SK-N-SH treated with all-trans-retinoic acid at 6 μM for 48 hours (cell line): ENCODE results near the gene PRX.

Experiments used
- ATAC-seq: fragments of 200-7000 bp; cut with Tn5 transposase; 3 replicates; pipeline ENCODE4 v1.9.1; 2020; ENCODE audit warnings: mild to moderate bottlenecking, moderate library complexity
- ARNTL ChIP-seq: fragments of 450-650 bp; formaldehyde crosslinking; IDR thresholded peaks from 2 replicates; pipeline ENCODE4 v1.5.0; 2020; ENCODE audit warnings: low read depth, mild to moderate bottlenecking, moderate library complexity, borderline replicate concordance
- CREB5 ChIP-seq: fragments of 250-450 bp; sonication (Bioruptor Pico); IDR thresholded peaks from 2 replicates; pipeline ENCODE4 v1.5.1; 2020; ENCODE audit warnings: low read depth, mild to moderate bottlenecking, moderate library complexity
- CSDC2 ChIP-seq: fragments of 250-450 bp; sonication (Bioruptor Pico); IDR thresholded peaks from 2 replicates; pipeline ENCODE4 v1.5.0; 2020; ENCODE audit warnings: mild to moderate bottlenecking, moderate library complexity
- ESRRG ChIP-seq: fragments of 250-450 bp; sonication (Bioruptor Pico); IDR thresholded peaks from 2 replicates; pipeline ENCODE4 v1.6.1; 2021; ENCODE audit warnings: mild to moderate bottlenecking
- GLIS3 ChIP-seq: fragments of 250-450 bp; sonication (Bioruptor Pico); IDR thresholded peaks from 2 replicates; pipeline ENCODE4 v1.5.0; 2020; ENCODE audit warnings: mild to moderate bottlenecking, moderate library complexity
- ISL1 ChIP-seq: fragments of 250-450 bp; sonication (Bioruptor Pico); IDR thresholded peaks from 2 replicates; pipeline ENCODE4 v2.1.2; 2022; ENCODE audit warnings: mild to moderate bottlenecking, moderate library complexity
- PATZ1 ChIP-seq: fragments of 250-450 bp; sonication (Bioruptor Pico); IDR thresholded peaks from 2 replicates; pipeline ENCODE4 v1.8.0; 2020; ENCODE audit warnings: mild to moderate bottlenecking, moderate library complexity, borderline replicate concordance
- POU6F1 ChIP-seq: fragments of 250-450 bp; sonication (Bioruptor Pico); IDR thresholded peaks from 2 replicates; pipeline ENCODE4 v1.8.0; 2021; ENCODE audit warnings: low read depth, mild to moderate bottlenecking, moderate library complexity, borderline replicate concordance
- PPARA ChIP-seq: fragments of 250-450 bp; sonication (Bioruptor Pico); IDR thresholded peaks from 2 replicates; pipeline ENCODE4 v1.5.0; 2020; ENCODE audit warnings: mild to moderate bottlenecking, borderline replicate concordance
- RARB ChIP-seq: fragments of 250-450 bp; sonication (Bioruptor Pico); IDR thresholded peaks from 2 replicates; pipeline ENCODE4 v1.8.0; 2021; ENCODE audit warnings: mild to moderate bottlenecking, moderate library complexity
- SNAI2 ChIP-seq: fragments of 250-450 bp; sonication (Bioruptor Pico); IDR thresholded peaks from 2 replicates; pipeline ENCODE4 v1.5.0; 2020; ENCODE audit warnings: mild to moderate bottlenecking, moderate library complexity
- TCF4 ChIP-seq: fragments of 250-450 bp; sonication (Bioruptor Pico); IDR thresholded peaks from 2 replicates; pipeline ENCODE4 v1.8.0; 2021; ENCODE audit warnings: mild to moderate bottlenecking, moderate library complexity, borderline replicate concordance
- TOX ChIP-seq: fragments of 250-450 bp; sonication (Bioruptor Pico); IDR thresholded peaks from 2 replicates; pipeline ENCODE4 v1.8.0; 2021; ENCODE audit warnings: mild to moderate bottlenecking, moderate library complexity, borderline replicate concordance
- ZC3H10 ChIP-seq: fragments of 250-450 bp; sonication (Bioruptor Pico); IDR thresholded peaks from 2 replicates; pipeline ENCODE4 v1.5.1; 2021; ENCODE audit warnings: mild to moderate bottlenecking, moderate library complexity
- ZFP3 ChIP-seq: fragments of 250-450 bp; sonication (Bioruptor Pico); IDR thresholded peaks from 2 replicates; pipeline ENCODE4 v1.5.0; 2020; ENCODE audit warnings: mild to moderate bottlenecking, moderate library complexity
- ZNF565 ChIP-seq: fragments of 450-650 bp; formaldehyde crosslinking; conservative IDR thresholded peaks from 2 replicates; pipeline ENCODE4 v1.5.0; 2020; ENCODE audit warnings: low read depth, mild to moderate bottlenecking, moderate library complexity
- ZNF70 ChIP-seq: fragments of 450-650 bp; formaldehyde crosslinking; IDR thresholded peaks from 2 replicates; pipeline ENCODE4 v1.5.0; 2020; ENCODE audit warnings: mild to moderate bottlenecking, moderate library complexity
- ZNF8 ChIP-seq: fragments of 450-650 bp; formaldehyde crosslinking; IDR thresholded peaks from 2 replicates; pipeline ENCODE4 v1.5.0; 2020; ENCODE audit warnings: mild to moderate bottlenecking, moderate library complexity
- TF ChIP-seq, protein P1 (sequence below): fragments of 250-450 bp; sonication (Bioruptor Pico); IDR thresholded peaks from 2 replicates; pipeline ENCODE4 v1.5.1; 2021; ENCODE audit warnings: mild to moderate bottlenecking, moderate library complexity

PRX gene

DNA sequence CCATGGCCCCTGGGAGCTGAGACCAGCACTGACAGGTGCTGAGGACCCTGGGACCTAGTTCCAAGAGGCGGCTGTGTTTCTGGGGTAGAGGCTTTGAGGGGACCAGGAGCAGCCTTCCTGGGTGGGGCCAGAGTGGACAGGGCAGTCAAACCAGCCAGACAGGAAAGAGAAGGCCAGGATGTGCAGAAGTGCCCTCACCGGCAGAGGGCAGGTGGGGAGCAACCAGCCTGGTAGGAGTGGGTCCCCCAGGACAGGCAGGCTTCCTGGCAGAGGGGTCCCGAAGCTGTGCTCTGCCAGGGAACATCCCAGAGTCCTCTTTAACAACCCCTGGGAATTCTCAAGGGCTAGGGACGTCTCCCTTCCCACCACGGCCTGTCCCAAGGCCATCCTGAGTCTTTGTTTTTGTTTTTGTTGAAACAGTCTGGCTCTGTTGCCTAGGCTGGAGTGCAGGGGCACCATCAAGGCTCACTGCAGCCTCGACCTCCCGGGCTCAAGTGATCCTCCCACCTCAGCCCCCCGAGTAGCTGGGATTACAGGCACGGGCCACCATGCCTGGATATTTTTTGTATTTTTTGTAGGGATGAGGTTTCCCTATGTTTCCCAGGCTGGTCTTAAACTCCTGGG is 20.2 kb downstream of the PRX start:
- ATAC-seq, result peak; percentile 56
- TF ChIP-seq ESRRG, result no peak
- no peak for TF ChIP-seq POU6F1
- no peak for TF ChIP-seq ZNF565 (CRISPR knock-in tag)
- TF ChIP-seq PATZ1 (CRISPR knock-in tag), result no peak
- no peak for TF ChIP-seq ZFP3 (CRISPR knock-in tag)
- no peak for TF ChIP-seq ZC3H10 (CRISPR knock-in tag)
- no peak for TF ChIP-seq SNAI2 (CRISPR knock-in tag)
- TF ChIP-seq ZNF70 (CRISPR knock-in tag), result no peak
- no peak for TF ChIP-seq RARB (CRISPR knock-in tag)
- TF ChIP-seq ZNF8 (CRISPR knock-in tag), result no peak
- no peak for TF ChIP-seq ISL1 (CRISPR knock-in tag)
- TF ChIP-seq GLIS3 (CRISPR knock-in tag), result no peak
- TF ChIP-seq ARNTL (CRISPR knock-in tag), result no peak
- TF ChIP-seq, protein P1, sequence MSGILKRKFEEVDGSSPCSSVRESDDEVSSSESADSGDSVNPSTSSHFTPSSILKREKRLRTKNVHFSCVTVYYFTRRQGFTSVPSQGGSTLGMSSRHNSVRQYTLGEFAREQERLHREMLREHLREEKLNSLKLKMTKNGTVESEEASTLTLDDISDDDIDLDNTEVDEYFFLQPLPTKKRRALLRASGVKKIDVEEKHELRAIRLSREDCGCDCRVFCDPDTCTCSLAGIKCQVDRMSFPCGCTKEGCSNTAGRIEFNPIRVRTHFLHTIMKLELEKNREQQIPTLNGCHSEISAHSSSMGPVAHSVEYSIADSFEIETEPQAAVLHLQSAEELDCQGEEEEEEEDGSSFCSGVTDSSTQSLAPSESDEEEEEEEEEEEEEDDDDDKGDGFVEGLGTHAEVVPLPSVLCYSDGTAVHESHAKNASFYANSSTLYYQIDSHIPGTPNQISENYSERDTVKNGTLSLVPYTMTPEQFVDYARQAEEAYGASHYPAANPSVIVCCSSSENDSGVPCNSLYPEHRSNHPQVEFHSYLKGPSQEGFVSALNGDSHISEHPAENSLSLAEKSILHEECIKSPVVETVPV (CRISPR knock-in tag), result no peak

- TF ChIP-seq CREB5 (no peak), PPARA (CRISPR knock-in tag) (no peak), ZC3H10 (CRISPR knock-in tag) (no peak), ESRRG (no peak), PATZ1 (CRISPR knock-in tag) (no peak), GLIS3 (CRISPR knock-in tag) (no peak), CSDC2 (CRISPR knock-in tag) (no peak), ISL1 (CRISPR knock-in tag) (no peak), TOX (CRISPR knock-in tag) (no peak), ZFP3 (CRISPR knock-in tag) (no peak), ZNF70 (CRISPR knock-in tag) (no peak)
- TF ChIP-seq, protein P1 (CRISPR knock-in tag), result no peak
- ATAC-seq, result no peak
These were observed 21.1 kb downstream of the PRX start for GRCh38 chr19:40392123-40392522.

- TF ChIP-seq TCF4 (CRISPR knock-in tag) (no peak), CREB5 (no peak), RARB (CRISPR knock-in tag) (no peak), ESRRG (no peak), ISL1 (CRISPR knock-in tag) (no peak), ARNTL (CRISPR knock-in tag) (no peak), GLIS3 (CRISPR knock-in tag) (no peak), ZC3H10 (CRISPR knock-in tag) (no peak)
- TF ChIP-seq, all 23 proteins: peak for 0
- ATAC-seq, result no peak
These were observed 23.0 kb downstream of the PRX start, which contains the start of gene HIPK4 for GRCh38 chr19:40390084-40390742. Gene HIPK4, minus strand, starts transcription at chr19:40390181. Its CDS starts 279 bp downstream, at chr19:40389902.
